Neural cell (in vitro differentiated cells): ENCODE data around the gene CLBA1. TPM values are rescaled to one million over a fixed set of nuclear protein-coding genes. Genes with fewer than 3 reads are reported as not detected.

Source experiments
- polyA plus RNA-seq: library from polyadenylated mRNA; depleted of rRNA; stranded (reverse); fragments of >200 nt; gene quantifications from 2 replicates; pipeline ENCODE4 v1.2.3, GENCODE V29; 2014

CLBA1 gene
- polyA plus RNA-seq, 1 donor from 2014 or later, result 27.8 TPM

Other genes with a start within 250 kb of the CLBA1 start
- gene SIVA1, start 232.6 kb upstream of the CLBA1 start, polyA plus RNA-seq, result 171 and 180 TPM in 2 replicates
- gene AKT1, start 190.0 kb upstream of the CLBA1 start, polyA plus RNA-seq, result 159 and 164 TPM in 2 replicates
- not detected in 2 replicates for gene ZBTB42, start 184.7 kb upstream of the CLBA1 start, polyA plus RNA-seq
- gene CEP170B, start 120.5 kb upstream of the CLBA1 start, polyA plus RNA-seq, result 11.6 and 13.2 TPM in 2 replicates
- not detected in 2 replicates for gene PLD4, start 60.9 kb upstream of the CLBA1 start, polyA plus RNA-seq
- 0.82 and 1.4 TPM in 2 replicates for gene AHNAK2, start 7.4 kb upstream of the CLBA1 start, polyA plus RNA-seq
- gene CDCA4, start 35.3 kb downstream of the CLBA1 start, polyA plus RNA-seq, result 5.4 and 9.1 TPM in 2 replicates
- gene GPR132, start 79.6 kb downstream of the CLBA1 start, polyA plus RNA-seq, result not detected in 2 replicates
- 20.3 and 31.5 TPM in 2 replicates for gene JAG2, start 183.0 kb downstream of the CLBA1 start, polyA plus RNA-seq
- 33.7 and 55.0 TPM in 2 replicates for gene NUDT14, start 195.5 kb downstream of the CLBA1 start, polyA plus RNA-seq